Measurements from ENCODE around the gene TEX264. TPM values are rescaled to one million over a fixed set of nuclear protein-coding genes. Genes with fewer than 3 reads are reported as not detected.

TEX264 gene
- polyA plus RNA-seq, 1 donor (not counting 4 experiments of a cell fraction or from before 2014, with no cell fraction given): 35.8 TPM

DNA sequence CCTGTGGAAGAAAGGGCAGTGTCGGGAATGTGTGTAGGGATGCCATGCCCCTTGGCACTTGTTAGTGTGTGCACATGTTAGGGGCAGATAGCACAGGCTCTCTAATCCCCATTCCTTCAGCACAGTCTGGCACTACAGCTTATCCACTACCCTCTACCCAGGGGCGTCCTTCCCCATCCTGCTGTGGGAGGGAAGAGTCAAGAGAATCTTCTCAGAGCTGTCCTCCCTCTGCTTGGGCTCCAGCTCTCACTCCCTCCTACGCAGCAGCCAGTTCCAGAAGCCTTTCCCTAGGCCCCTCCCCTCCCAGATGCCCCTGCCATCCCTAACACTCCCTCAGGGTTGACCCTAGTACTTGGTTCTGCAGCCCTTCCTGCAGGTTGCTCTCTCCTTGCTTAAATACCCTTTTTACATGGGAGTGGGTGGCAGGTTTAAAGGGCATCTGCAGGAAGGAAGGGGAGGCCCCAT, 35.0 kb downstream of the TEX264 start:
- dilution Hi-C loops (cut with MboI; ENCODE audit: extremely low pct_ligation_motif_present, low sequenced_read_pairs): no loop called here
- Histone ChIP-seq H2AFZ (ENCODE audit: control insufficient read depth, low read length) (no peak overlapping the region), H3K4me3 (ENCODE audit: control insufficient read depth in 2 of 3, extremely low read depth in 1 of 3, insufficient read depth in 2 of 3, low read depth in 1 of 3, low read length in 3 of 3) (no peak overlapping the region), H3K27me3 (ENCODE audit: control insufficient read depth, extremely low read depth, insufficient read depth, low read length) (peaks cover 20% of the 10 kb centered on the region), H3K9me3 (ENCODE audit: control insufficient read depth, low read depth, low read length) (no peaks in the 10 kb centered on the region), H3K79me2 (ENCODE audit: control insufficient read depth, insufficient read depth, low read length) (no peaks in the 10 kb centered on the region), H3K36me3 (ENCODE audit: control insufficient read depth in 2 of 2, extremely low read depth in 1 of 2, insufficient read depth in 2 of 2, low read length in 2 of 2) (peaks cover 7 to 8% of the 10 kb centered on the region in 2 experiments), H3K9ac (ENCODE audit: control insufficient read depth, extremely low read depth, insufficient read depth, low read length) (no peak overlapping the region), H3K9me1 (ENCODE audit: control insufficient read depth, extremely low read depth, insufficient read depth, low read length) (peaks cover 2% of the 10 kb centered on the region), H4K20me1 (ENCODE audit: control insufficient read depth, extremely low read depth, insufficient read depth, low read length) (peaks cover 12% of the 10 kb centered on the region), H3K4me1 (ENCODE audit: control insufficient read depth, extremely low read depth, insufficient read depth, low read length) (peaks cover 4% of the 10 kb centered on the region), H3K4me2 (ENCODE audit: control insufficient read depth, extremely low read depth, insufficient read depth, low read depth, low read length) (no peak overlapping the region), H3K27ac (ENCODE audit: control insufficient read depth, insufficient read depth, low read length) (no peak overlapping the region)
- no peak for TF ChIP-seq EZH2 (IDR thresholded peaks at IDR 0.05; ENCODE audit: low read length)
- TF ChIP-seq, protein P1, sequence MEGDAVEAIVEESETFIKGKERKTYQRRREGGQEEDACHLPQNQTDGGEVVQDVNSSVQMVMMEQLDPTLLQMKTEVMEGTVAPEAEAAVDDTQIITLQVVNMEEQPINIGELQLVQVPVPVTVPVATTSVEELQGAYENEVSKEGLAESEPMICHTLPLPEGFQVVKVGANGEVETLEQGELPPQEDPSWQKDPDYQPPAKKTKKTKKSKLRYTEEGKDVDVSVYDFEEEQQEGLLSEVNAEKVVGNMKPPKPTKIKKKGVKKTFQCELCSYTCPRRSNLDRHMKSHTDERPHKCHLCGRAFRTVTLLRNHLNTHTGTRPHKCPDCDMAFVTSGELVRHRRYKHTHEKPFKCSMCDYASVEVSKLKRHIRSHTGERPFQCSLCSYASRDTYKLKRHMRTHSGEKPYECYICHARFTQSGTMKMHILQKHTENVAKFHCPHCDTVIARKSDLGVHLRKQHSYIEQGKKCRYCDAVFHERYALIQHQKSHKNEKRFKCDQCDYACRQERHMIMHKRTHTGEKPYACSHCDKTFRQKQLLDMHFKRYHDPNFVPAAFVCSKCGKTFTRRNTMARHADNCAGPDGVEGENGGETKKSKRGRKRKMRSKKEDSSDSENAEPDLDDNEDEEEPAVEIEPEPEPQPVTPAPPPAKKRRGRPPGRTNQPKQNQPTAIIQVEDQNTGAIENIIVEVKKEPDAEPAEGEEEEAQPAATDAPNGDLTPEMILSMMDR (optimal IDR thresholded peaks at IDR 0.05 in 1 of 3, IDR thresholded peaks at IDR 0.05 in 1 of 3, conservative IDR thresholded peaks at IDR 0.05 in 1 of 3; ENCODE audit: extremely low read depth in 1 of 3, insufficient read depth in 2 of 3, low read length in 3 of 3): no peak
- FAIRE-seq: no peak
- no peak for DNase-seq (ENCODE audit: low read depth, low spot score)

DNA sequence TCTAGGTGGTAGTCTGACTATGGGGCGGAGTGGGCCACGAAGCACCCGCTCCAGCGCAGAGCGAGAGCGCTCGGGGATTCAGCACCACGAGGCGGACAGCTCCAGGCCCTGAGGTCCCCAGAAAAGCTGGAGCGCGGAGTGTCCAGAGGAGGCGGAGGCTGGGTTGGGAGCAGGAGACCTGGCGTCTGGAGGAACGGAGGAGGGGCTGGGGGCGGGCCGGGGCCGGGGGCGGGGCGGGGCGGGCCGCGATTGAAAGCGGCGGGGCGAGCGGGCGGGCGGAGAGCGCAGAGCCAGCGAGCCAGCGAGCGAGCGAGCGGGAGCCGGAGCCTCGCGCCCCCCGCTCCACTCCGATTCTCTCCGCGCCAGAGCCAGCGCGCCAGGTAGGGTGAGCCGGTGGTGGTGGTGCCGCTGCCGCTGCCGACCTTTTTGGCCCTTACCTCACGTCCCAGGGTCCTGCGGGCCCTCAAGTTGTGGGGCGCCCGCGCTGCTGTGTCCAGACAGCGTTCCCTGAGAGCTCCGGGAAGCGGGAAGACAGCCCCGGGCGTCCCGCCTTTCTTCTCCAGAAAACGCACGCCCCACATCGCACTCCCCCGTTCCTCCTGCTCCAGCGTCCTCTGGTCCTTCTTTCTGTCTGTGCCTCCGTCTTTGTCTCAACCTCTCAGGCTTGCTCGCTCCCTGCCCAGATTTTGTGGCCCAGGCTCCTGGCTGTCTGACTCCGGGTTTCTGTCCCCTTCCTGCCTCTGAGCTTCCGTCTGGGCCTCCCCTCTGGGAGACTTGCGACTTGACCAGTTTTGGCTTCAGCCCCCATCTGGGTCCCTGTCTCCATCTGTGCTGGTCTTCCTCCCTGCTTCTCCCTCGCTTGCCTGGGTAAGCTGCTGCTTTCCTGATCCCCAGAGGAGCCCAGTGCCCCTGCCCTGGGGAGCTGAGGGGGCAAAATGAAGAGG, 36.0 kb downstream of the TEX264 start, which contains the start of gene GRM2:
Gene GRM2 (plus strand): TSS at position 281 of the 944 bp plus-strand sequence. CDS start 1,916 bp downstream, outside the sequence.
- FAIRE-seq (no peak), DNase-seq (ENCODE audit: low read depth, low spot score) (no peak)
- peaks cover 2% of the 10 kb centered on the region for H3K9me1 ChIP-seq (ENCODE audit: control insufficient read depth, extremely low read depth, insufficient read depth, low read length)
- H3K9me3 ChIP-seq (ENCODE audit: control insufficient read depth, low read depth, low read length): no peaks in the 10 kb centered on the region
- no peak within 1 kb of the TSS for H3K27ac ChIP-seq (ENCODE audit: control insufficient read depth, insufficient read depth, low read length)
- peak within 1 kb of the TSS; percentile 15 to 43 (median 40) for H3K4me3 ChIP-seq (ENCODE audit: control insufficient read depth in 2 of 3, extremely low read depth in 1 of 3, insufficient read depth in 2 of 3, low read depth in 1 of 3, low read length in 3 of 3)
- peaks cover 12% of the 10 kb centered on the region for H4K20me1 ChIP-seq (ENCODE audit: control insufficient read depth, extremely low read depth, insufficient read depth, low read length)
- no peak for TF ChIP-seq EZH2 (IDR thresholded peaks at IDR 0.05; ENCODE audit: low read length)
- TF ChIP-seq, protein P1 (optimal IDR thresholded peaks at IDR 0.05 in 1 of 3, IDR thresholded peaks at IDR 0.05 in 1 of 3, conservative IDR thresholded peaks at IDR 0.05 in 1 of 3; ENCODE audit: extremely low read depth in 1 of 3, insufficient read depth in 2 of 3, low read length in 3 of 3): no peak
- H3K36me3 ChIP-seq (ENCODE audit: control insufficient read depth in 2 of 2, extremely low read depth in 1 of 2, insufficient read depth in 2 of 2, low read length in 2 of 2): peaks cover 6 to 8% of the 10 kb centered on the region in 2 experiments
- peak within 1 kb of the TSS; percentile 81 for H3K4me2 ChIP-seq (ENCODE audit: control insufficient read depth, extremely low read depth, insufficient read depth, low read depth, low read length)
- dilution Hi-C loops (cut with MboI; ENCODE audit: extremely low pct_ligation_motif_present, low sequenced_read_pairs): no loop called here
- no peaks in the 10 kb centered on the region for H3K79me2 ChIP-seq (ENCODE audit: control insufficient read depth, insufficient read depth, low read length)
- peaks cover 4% of the 10 kb centered on the region for H3K4me1 ChIP-seq (ENCODE audit: control insufficient read depth, extremely low read depth, insufficient read depth, low read length)
- peaks cover 20% of the 10 kb centered on the region for H3K27me3 ChIP-seq (ENCODE audit: control insufficient read depth, extremely low read depth, insufficient read depth, low read length)
- H2AFZ ChIP-seq (ENCODE audit: control insufficient read depth, low read length): no peak within 1 kb of the TSS
- H3K9ac ChIP-seq (ENCODE audit: control insufficient read depth, extremely low read depth, insufficient read depth, low read length): no peak within 1 kb of the TSS

Data from keratinocyte (primary cell).